ENCODE data around the gene SQOR.

Gene SQOR

GRCh38 chr15:45714590-45715488, 80.0 kb downstream of the SQOR start:
- no peak for DNase-seq

DNA sequence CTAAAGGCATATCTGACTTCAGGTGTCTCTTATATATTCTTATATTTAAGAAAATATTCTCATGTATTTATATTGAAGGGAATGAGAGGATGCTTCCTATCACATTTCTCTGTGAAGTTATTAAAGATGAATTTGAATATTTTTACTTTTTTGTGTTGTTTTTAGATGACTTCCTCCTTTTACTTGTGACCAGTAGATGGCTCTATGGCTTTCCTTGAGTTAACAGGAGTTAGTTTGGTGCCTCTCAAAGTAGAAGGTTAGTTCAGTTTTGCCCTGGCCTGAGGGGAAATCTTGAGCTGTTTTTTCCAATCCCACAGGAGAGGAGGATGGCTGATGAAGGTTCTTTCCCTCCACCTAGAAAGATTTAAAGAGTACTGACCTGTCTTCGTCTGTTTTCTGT, 80.7 kb downstream of the SQOR start:
- no peak for DNase-seq

GRCh38 chr15:45719490-45719889, 84.7 kb downstream of the SQOR start:
- DNase-seq, result no peak

DNA sequence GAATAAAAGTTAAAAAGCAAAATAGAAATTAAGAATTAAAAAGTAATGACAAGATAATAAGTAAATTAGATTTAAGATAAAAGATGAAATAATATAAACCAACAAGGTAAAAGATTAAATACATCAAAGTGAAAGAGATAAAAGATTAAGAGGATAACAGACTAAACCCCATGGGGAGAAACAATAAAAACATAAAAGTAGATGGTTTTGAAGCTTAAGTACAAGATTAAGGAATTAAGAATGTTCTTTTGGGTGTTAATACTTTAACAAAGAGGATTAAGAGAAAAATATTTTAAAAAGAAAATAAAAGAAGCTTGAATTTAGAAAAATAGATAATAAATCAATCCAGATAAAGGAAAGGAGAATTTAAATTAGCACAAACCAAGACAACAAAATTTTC, 85.4 kb downstream of the SQOR start:
- no peak for DNase-seq

GRCh38 chr15:45728641-45729040, 93.8 kb downstream of the SQOR start:
- DNase-seq, result no peak

DNA sequence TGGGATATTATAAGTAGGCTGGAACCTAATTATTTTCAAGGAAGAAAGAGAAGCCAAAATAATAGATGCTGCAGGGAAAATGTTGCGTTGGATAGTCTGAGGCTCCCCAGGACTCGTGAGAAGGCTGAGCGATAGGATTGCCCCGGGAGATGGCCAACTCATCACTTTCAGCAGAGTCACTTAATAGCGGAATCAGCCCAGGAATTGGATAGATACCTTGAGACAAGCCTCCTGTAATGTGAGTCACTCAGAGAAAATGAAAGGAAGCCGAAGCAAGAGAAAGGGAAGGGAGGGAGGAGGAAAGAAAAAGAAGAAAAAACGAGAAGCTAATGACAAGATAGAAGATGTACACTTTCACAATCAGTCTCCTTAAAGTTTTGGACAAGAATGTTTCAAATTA, 94.3 kb downstream of the SQOR start:
- no peak for DNase-seq

- no peak for DNase-seq
These were observed 96.5 kb downstream of the SQOR start for GRCh38 chr15:45731343-45731742.

- no peak for DNase-seq
These were observed 97.8 kb downstream of the SQOR start for GRCh38 chr15:45732662-45733061.

- DNase-seq, result no peak
These were observed 99.5 kb downstream of the SQOR start for GRCh38 chr15:45734260-45734711.
